ENCODE measurements around the gene KMO.

The KMO gene

GRCh38 chr1:241598249-241598648 is 66.1 kb downstream of the KMO start:
- DNase-seq, result no peak

DNA sequence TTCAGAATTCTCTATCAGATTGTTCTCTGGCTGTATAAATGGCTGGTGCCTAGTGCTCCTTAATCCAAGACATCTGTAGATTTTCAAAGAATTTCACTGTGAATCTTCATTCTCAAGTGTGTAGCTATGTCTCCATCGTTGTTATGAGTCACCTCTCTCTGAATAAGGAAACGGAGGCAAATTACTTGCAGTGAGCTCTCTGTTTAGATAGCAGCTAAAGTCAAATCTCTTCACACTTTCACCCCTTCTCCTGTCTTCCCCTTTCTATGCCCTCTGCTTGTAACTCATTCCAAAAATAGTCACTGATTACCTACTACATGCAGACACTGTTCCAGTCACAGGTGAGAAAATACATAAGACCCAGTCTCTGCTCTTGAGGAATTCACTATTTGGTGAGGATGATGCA is 68.3 kb downstream of the KMO start:
- DNase-seq, result no peak

DNA sequence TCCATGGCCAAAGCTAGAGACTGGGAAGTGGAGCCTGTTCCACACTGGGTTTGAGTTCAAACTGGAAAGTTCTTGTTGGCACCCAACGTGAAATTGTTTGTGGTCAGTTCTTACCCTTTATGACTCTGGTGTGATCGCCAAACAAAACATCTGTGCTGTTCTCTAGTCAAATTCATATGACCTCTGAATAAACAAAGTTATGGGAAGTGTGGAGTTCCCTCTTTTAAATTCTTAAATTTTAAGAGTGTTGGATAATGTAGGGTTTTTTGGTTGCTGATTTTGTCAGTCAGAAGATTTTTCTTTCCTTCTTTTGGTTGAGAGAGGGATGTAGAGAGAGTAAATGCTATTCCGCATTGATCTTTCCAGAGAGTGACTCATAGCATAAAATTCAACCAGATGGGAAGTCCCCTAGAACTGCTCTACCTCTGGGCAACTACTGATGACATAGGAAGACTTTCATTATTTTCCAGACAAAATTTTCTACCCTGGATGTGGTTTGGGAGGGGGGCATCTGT is 71.6 kb downstream of the KMO start:
- DNase-seq, result no peak

- DNase-seq, result no peak
These were observed 73.1 kb downstream of the KMO start for GRCh38 chr1:241605146-241605805.

GRCh38 chr1:241606544-241606943 is 74.4 kb downstream of the KMO start:
- no peak for DNase-seq

DNA sequence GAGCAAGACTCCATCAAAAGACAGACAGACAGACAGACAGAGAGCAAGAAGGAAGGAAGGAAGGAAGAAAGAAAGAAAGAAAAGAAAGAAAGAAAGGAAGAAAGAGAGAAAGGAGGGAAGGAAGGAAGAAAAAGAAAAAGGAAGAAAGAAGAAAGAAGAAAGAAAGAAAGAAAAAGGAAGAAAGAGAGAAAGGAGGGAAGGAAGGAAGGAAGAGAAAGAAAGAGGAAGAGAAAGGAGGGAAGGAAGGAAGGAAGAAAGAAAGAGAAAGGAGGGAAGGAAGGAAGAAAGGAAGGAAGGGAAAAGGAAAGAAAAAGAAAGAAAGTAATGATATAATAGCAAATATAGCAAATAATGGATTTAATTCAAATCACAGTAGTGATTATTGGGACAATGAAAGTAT is 75.3 kb downstream of the KMO start:
- DNase-seq, result no peak

GRCh38 chr1:241608379-241609033 is 76.3 kb downstream of the KMO start:
- no peak for DNase-seq

DNA sequence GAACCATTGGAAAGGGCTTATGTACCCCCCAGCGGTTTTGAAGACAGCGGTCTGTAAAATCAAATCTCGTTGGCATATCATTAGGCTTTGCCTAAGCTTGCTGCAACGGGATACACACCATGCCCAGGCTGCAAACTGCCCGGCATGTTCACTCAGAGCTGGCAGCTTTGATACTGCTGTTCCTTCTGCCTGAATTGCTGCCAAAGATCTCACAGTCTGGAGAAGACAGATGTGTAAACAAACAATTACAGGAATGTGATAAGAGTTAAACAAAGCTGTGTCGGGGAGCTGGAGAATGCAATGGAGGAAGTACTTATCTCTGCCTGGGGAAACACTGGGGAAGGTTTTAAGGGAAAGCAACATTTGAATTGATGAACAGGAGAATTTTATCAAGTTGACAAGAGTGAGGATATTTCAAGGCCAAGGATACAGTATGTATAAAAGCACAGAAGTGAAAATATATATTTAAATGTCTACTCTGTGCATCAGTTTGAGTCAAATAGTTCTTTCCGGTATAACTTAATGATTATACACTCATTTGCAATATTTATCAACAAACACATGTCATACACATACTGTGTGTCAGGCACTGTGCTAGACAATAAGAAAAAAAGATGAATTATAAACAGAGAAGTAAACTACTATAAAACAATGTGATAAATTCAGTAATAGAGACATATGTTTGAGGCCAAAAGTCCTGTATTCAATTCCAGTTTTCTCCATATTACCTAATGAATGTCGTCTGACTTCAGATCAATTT is 78.1 kb downstream of the KMO start:
- DNase-seq, result no peak

DNA sequence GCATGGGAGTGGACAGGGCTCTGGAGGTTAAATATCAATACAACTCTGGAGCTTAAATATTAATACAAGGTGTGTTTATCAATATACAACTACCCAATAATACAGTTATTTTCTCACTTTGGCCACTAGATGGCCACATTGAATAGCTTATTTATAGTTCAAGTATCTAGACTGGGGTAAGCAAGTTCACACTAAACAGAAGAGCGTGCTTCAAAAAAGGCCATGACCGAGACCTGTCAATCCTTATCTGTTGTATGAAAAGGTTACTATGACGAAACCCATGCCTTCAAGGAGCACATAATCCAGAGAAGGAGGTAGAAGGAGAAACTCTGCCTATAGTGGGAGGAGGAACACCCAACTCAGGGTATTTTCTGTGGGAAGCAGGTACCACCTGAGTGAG is 78.9 kb downstream of the KMO start:
- DNase-seq, result peak; percentile 73

DNA sequence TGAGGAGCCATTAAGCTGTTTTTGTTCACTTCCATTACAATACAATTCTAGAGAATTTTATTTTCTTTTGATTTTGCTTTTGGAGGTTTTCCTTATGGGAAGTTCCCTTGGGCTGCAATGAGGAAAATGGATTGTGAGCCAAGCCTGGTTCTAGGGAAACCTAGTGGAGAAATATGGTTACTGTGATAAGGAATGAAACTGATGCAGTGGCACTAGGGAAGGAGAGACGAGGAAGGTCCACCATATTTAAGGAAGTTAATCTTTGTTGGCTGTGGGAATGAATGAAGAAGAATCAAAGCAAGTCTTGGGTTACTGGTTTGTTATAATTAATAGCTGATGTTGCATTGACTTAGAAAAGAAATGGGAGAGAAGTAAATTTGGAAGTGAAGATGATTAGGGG is 79.6 kb downstream of the KMO start:
- no peak for DNase-seq

DNA sequence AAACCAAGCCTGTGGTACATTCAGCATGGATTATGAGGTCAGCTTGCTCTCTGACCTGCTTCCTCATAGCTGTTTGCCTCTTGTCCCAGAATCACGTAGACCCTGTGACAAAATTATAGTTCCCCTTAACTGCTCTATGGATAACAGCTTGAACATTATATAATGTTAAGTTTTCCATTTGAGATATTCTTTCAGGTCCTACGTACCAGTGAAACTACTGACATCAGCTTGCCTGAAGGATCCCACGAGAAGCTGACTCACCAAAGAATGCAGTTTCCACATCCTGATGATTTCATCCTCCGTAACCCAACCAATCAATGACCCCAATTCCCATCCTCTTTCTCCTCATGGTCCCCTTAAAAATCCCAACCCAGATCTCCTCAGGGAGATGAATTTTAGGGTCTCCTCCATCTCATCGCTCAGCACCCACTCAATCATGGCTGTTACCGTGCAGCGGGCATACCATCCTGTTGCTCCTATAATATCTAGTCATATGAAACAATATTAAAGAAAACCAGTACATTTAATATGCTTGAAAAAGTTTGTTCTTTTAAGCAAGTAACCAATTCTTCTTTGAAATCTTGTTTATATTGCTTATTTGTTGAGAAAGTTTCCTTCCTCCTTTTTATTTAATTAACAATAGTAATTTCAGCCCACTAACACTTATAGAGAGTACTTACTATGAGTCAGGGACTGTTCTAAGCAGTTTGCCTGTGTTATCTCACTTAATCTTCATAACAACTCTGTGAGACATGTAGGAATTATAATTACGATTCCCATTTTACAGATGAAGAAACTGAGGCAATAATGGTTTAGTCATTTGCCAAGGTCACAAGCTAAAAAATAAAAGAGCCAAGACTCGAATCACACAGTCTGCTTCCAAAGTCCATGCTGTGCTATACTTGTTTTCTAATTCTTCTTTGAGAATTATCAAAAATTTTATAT is 80.6 kb downstream of the KMO start:
- DNase-seq, result no peak

GRCh38 chr1:241614144-241614543 is 82.0 kb downstream of the KMO start:
- DNase-seq, result no peak

DNA sequence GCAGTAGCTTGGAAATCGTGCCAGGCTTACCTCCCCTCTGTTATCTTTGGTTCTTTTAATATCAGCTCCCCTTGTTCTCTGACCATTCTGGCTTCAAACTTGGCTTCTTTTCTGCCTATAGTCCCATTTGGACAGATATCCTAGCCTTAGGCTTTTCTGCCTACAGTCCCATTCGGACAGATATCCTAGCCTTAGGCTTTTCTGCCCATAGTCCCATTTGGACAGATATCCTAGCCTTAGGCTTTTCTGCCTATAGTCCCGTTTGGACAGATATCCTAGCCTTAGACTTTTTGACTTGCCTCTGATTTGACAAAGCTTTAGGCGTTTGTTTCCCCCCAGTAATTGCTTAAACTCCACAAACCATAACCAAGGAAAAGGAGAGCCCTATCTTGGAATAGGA is 82.4 kb downstream of the KMO start:
- DNase-seq, result no peak

GRCh38 chr1:241615043-241615974 is 83.1 kb downstream of the KMO start:
- DNase-seq, result no peak

DNA sequence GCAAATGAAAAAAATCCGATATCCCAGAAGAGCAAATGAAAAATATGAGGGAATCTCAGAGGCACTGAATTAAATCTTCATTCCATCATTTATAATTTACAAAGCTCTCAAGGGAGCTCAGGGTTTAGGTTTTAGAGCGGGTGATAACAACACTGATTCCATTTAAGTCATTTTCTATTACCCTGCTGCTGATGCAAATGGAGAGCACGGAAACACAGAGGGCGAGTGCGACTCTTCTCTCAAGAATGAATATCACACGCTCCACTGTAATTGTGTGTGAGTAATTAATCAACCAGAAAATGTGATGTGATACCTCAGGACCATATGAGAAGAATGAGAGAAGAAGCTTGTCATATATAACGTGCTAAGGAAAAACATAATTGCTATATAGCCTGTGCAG is 85.2 kb downstream of the KMO start:
- no peak for DNase-seq

DNA sequence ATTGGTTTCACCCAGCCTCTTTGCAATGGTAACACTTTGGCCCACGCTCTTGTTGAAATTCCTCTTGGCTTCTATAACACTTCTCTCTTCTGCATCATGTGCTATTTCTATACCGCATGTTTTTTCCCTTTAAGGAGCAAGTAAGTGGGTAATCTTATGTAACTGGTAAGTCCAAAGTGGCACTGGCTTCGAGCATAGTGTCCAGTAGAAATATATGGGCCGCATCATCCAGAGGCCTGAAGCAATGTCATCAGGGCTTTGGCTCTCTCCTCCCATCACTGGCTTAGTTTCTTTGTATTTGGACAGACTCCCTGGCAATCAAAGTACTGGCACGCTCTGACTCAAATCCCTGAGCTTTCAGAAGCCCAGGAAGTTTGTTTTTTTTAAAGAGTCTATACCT is 90.5 kb downstream of the KMO start:
- DNase-seq, result no peak

- no peak for DNase-seq
These were observed 92.8 kb downstream of the KMO start for GRCh38 chr1:241624935-241625334.

- peak; percentile 69 for DNase-seq
These were observed 95.5 kb downstream of the KMO start for GRCh38 chr1:241627453-241628259.

DNA sequence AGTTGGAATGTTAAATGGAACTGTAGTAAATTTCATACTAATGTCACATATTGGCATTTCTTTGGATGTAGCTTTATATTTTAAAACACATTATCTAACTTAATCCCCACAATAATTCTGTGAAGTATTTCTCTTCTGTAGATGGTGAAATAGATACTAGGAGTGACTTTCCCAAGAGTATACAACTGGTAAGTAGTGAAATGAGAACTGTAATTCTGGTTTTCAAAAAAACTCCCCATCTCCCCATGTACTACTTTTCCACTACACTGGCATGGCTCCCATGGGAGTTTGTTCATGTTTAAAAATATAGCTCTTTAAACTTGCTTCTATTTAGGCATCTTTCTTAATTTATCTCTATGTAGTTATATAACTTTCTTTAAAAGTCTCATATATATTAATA is 97.8 kb downstream of the KMO start:
- no peak for DNase-seq

DNA sequence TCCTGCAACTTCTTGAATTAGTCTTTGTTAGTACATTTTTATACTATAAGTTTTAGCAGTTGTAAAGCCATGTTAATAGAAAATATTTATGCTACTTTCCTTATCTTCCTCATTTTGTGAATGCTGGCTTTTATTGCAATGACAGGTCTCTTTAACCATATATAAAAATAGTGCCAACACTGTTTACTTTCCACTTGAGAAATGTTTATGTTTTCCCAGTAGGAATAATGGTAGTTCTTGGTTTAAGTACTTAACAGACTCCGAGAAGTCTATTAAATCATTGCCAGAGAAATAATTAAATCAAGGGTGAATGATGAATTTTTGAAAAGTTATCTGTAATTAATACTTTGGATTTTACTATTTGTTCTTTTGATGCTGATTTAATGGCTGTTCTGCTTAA is 98.3 kb downstream of the KMO start:
- no peak for DNase-seq

DNA sequence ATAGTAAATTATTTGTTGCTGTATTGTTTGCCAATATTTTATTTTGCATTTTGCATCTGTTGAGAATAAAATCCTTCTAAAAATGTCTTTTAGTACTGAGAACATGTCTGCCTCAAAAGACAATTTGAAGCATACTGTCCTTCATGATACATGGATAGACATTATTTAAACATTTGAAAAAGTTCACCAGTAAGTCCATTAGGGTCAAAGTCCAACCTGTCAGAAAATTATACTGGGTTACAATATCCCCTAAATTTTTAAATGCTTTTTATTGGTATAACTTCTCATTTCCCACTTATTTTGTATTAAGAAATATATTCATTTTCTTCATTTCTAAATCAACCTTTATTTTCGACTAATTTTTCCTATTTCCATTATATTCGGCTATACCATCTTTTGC is 98.7 kb downstream of the KMO start:
- no peak for DNase-seq

All from RPMI8226 (cell line).